ENCODE data around the gene PLSCR1. TPM values are rescaled to one million over a fixed set of nuclear protein-coding genes. Genes with fewer than 3 reads are reported as not detected.

The PLSCR1 gene
- total and polyA plus RNA-seq, 9 of the 15 experiments (the other 6 are each of a cell fraction or from before 2014, with no cell fraction given), result 40.6 to 122 (median 69.1) TPM

DNA sequence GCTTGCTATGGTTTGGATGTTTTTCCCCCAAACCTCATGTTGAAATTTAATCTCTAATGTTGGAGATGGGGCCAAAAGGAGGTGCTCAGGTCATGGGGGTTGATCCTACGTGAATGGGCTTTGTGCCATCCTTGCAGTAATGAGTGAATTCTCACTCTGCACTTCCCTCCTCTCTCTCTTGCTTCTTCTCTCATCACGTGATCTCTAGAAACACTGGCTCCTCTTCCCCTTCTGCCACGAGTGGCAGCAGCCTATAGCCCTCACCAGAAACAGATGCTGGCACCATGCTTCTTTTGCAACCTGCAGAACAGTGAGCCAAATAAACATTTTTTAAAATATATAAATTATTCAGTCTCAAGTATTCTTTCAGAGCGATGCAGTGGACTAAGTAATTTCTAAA is 13.3 kb upstream of the PLSCR1 start:
- H3K36me3 ChIP-seq (ENCODE audit: control insufficient read depth, insufficient read depth, low read length), result no peaks in the 10 kb centered on the region
- no peak overlapping the region for H2AFZ ChIP-seq (ENCODE audit: low read depth, low read length)
- ATAC-seq (no peak), DNase-seq (ENCODE audit: extremely low read depth in 1 of 4, low spot score in 3 of 4) (no peak), FAIRE-seq (no peak)
- peaks cover 0 to 6% of the 10 kb centered on the region in 2 experiments; a peak in 3 of 5 replicates for H3K4me1 ChIP-seq (replicated peaks in 1 of 2; ENCODE audit: control insufficient read depth in 2 of 2, insufficient read depth in 2 of 2, low read length in 2 of 2)
- no peaks in the 10 kb centered on the region for H3K9me1 ChIP-seq (ENCODE audit: control insufficient read depth, insufficient read depth, low read length)
- intact Hi-C loops (cut with micrococcal nuclease), result no loop called here
- H3K4me3 ChIP-seq, result no peak overlapping the region
- ChIA-PET CTCF (ENCODE audit: low intra/inter-chr PET ratio) (no interaction called here), POLR2A (no interaction called here)
- H4K20me1 ChIP-seq (replicated peaks; ENCODE audit: control insufficient read depth, insufficient read depth, low read length), result no peaks in the 10 kb centered on the region
- in situ Hi-C loops (cut with MboI), result no loop called here
- BruUV-seq (replicated peaks), result no TSS peak
- H3K4me2 ChIP-seq (ENCODE audit: insufficient read depth, low read length), result no peak overlapping the region
- H3K27me3 ChIP-seq (ENCODE audit: control insufficient read depth in 2 of 2, insufficient read depth in 2 of 2, low read length in 2 of 2), result no peaks in the 10 kb centered on the region
- H3K9me3 ChIP-seq (replicated peaks; ENCODE audit: control insufficient read depth, insufficient read depth, low read depth, low read length), result no peaks in the 10 kb centered on the region
- no peaks in the 10 kb centered on the region for H3K79me2 ChIP-seq (ENCODE audit: control insufficient read depth, insufficient read depth, low read length)
- no peak overlapping the region for H3K27ac ChIP-seq (ENCODE audit: extremely low read depth, low read depth, low read length)
- no peak overlapping the region for H3K9ac ChIP-seq (ENCODE audit: insufficient read depth in 1 of 2, low read depth in 2 of 2, low read length in 2 of 2)
- WGBS (ENCODE audit: insufficient coverage, low coverage, missing lambda C conversion rate), result 15% methylated on average over 4 of the region's 4 CpGs
- TF ChIP-seq, protein P1, sequence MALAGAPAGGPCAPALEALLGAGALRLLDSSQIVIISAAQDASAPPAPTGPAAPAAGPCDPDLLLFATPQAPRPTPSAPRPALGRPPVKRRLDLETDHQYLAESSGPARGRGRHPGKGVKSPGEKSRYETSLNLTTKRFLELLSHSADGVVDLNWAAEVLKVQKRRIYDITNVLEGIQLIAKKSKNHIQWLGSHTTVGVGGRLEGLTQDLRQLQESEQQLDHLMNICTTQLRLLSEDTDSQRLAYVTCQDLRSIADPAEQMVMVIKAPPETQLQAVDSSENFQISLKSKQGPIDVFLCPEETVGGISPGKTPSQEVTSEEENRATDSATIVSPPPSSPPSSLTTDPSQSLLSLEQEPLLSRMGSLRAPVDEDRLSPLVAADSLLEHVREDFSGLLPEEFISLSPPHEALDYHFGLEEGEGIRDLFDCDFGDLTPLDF (CRISPR knock-in tag; IDR thresholded peaks at IDR 0.05), result no peak
- TF ChIP-seq YY1 (IDR thresholded peaks at IDR 0.05; ENCODE audit: borderline replicate concordance in 1 of 3, control insufficient read depth in 1 of 3, extremely low read depth in 1 of 3, insufficient read depth in 3 of 3, insufficient read length in 1 of 3, insufficient replicate concordance in 2 of 3, low read depth in 1 of 3, low read length in 2 of 3) (no peak), NFYB (IDR thresholded peaks at IDR 0.05; ENCODE audit: extremely low read depth, insufficient read length) (no peak), HIVEP1 (CRISPR knock-in tag; IDR thresholded peaks at IDR 0.05) (no peak), SREBF2 (CRISPR knock-in tag; IDR thresholded peaks at IDR 0.05) (no peak), CHD7 (IDR thresholded peaks at IDR 0.05; ENCODE audit: low read depth, low read length) (no peak), ZNF699 (CRISPR knock-in tag; IDR thresholded peaks at IDR 0.05; ENCODE audit: insufficient replicate concordance) (no peak), HMGN3 (IDR thresholded peaks at IDR 0.05; ENCODE audit: borderline replicate concordance, extremely low read depth, insufficient read length, low read depth, low read length) (no peak), IRF2 (CRISPR knock-in tag; IDR thresholded peaks at IDR 0.05) (no peak), RAD51 (IDR thresholded peaks at IDR 0.05; ENCODE audit: borderline replicate concordance, low read depth) (peak; percentile 39; the same call in 1 of the 2 replicates)

Measured in K562 (cell line).